GM12878 (cell line): ENCODE data around the gene ADAT3. TPM values are rescaled to one million over a fixed set of nuclear protein-coding genes. Genes with fewer than 3 reads are reported as not detected.

Experiments used
- ATAC-seq: fragments of 200-7000 bp; cut with Tn5 transposase; 3 replicates; pipeline ENCODE4 v1.9.1; 2020; ENCODE audit warnings: mild to moderate bottlenecking, moderate library complexity
- BruUV-seq: library from RNA; stranded (reverse); fragments of 400-500 nt; replicated peaks from 2 replicates; lab custom pipeline; 2021; lab: Mats Ljungman, UMichigan
- CTCF ChIA-PET: fragments of 300-600 bp; sonication (Branson Sonifier 250); formaldehyde crosslinking; extraction: SDS; loops from one replicate; lab custom pipeline; 2021; ENCODE audit warnings: inconsistent platforms; lab: Yijun Ruan, JAX
- POLR2A ChIA-PET: fragments of 350-600 bp; formaldehyde crosslinking; extraction: SDS; loops from one replicate; lab custom pipeline; 2021; ENCODE audit warnings: inconsistent platforms; lab: Charles Lee
- RAD21 ChIA-PET: fragments of 300-600 bp; sonication (Branson Sonifier 250); formaldehyde crosslinking; loops from one replicate; lab custom pipeline; 2023; ENCODE audit warnings: antibody characterized with exemption; ENCODE audit not compliant: unreplicated experiment; lab: Charles Lee
- SMC1A ChIA-PET: fragments of 300-600 bp; sonication (Branson Sonifier 250); formaldehyde crosslinking; loops from one replicate; lab custom pipeline; 2023; ENCODE audit not compliant: unreplicated experiment, uncharacterized antibody; lab: Charles Lee
- DNase-seq: peaks from one replicate; pipeline ENCODE4 v3.0.0-alpha.2; 2011; ENCODE audit warnings: low read depth, low spot score
- FAIRE-seq: peaks from 3 replicates; lab custom pipeline; 2011; peaks lifted over from hg19 to GRCh38; lab: Jason Lieb, UNC
- H2AFZ ChIP-seq: 2 replicates; pipeline ENCODE4 v1.6.0; 2011; ENCODE audit warnings: low read depth, low read length, control low read depth; ENCODE audit not compliant: control insufficient read depth
- H3K27ac ChIP-seq: 2 replicates; pipeline ENCODE4 v1.5.1; 2011; ENCODE audit warnings: control low read depth; ENCODE audit not compliant: control insufficient read depth, insufficient read depth
- H3K27me3 ChIP-seq, 2 experiments: replicated peaks in 1 of 2; 2 replicates each; pipeline versions ENCODE4 v1.6.0 to v1.6.1; 2011; ENCODE audit warnings: low read length in 1 of 2; ENCODE audit not compliant: control insufficient read depth in 2 of 2, insufficient read depth in 2 of 2
- H3K36me3 ChIP-seq, 2 experiments: 2 replicates each; pipeline ENCODE4 v1.5.1; 2011; ENCODE audit warnings: low read length in 1 of 2; ENCODE audit not compliant: control insufficient read depth in 2 of 2, insufficient read depth in 2 of 2
- H3K4me1 ChIP-seq: 2 replicates; pipeline ENCODE4 v1.6.1; 2011; ENCODE audit warnings: mild to moderate bottlenecking, low read length, moderate library complexity, mixed read lengths; ENCODE audit not compliant: control insufficient read depth, insufficient read depth
- H3K4me2 ChIP-seq: 2 replicates; pipeline ENCODE4 v1.6.0; 2011; ENCODE audit warnings: control low read depth; ENCODE audit not compliant: control insufficient read depth, insufficient read depth
- H3K4me3 ChIP-seq: fragments of 200-600 bp; sonication (generic); 2 replicates; pipeline ENCODE4 v1.5.1; 2016
- H3K79me2 ChIP-seq: 2 replicates; pipeline ENCODE4 v1.6.0; 2011; ENCODE audit warnings: low read length; ENCODE audit not compliant: control insufficient read depth, insufficient read depth
- H3K9ac ChIP-seq: 2 replicates; pipeline ENCODE4 v1.8.0; 2011; ENCODE audit warnings: low read length, control low read depth, mixed read lengths; ENCODE audit not compliant: control insufficient read depth, insufficient read depth
- H3K9me3 ChIP-seq: replicated peaks from 3 replicates; pipeline ENCODE4 v1.5.1; 2011; ENCODE audit warnings: mild to moderate bottlenecking, low read length; ENCODE audit not compliant: control insufficient read depth, insufficient read depth
- H4K20me1 ChIP-seq: 2 replicates; pipeline ENCODE4 v1.6.0; 2011; ENCODE audit not compliant: control insufficient read depth, insufficient read depth
- ATF2 ChIP-seq: IDR thresholded peaks from 2 replicates; pipeline ENCODE4 v1.6.1; 2012; ENCODE audit warnings: low read length, inconsistent platforms
- CHD2 ChIP-seq: IDR thresholded peaks from 2 replicates; pipeline ENCODE4 v1.6.1; 2011; ENCODE audit warnings: low read depth, low read length, improper control_type of control experiment, borderline replicate concordance
- E2F8 ChIP-seq: fragments of 450-650 bp; IDR thresholded peaks from 2 replicates; pipeline ENCODE4 v1.6.1; 2018; ENCODE audit warnings: mild to moderate bottlenecking, low read depth, moderate library complexity; ENCODE audit not compliant: partially characterized antibody
- ESRRA ChIP-seq: IDR thresholded peaks from 2 replicates; pipeline ENCODE4 v1.6.1; 2012; ENCODE audit warnings: mild to moderate bottlenecking, low read length, improper control_type of control experiment
- MAX ChIP-seq: IDR thresholded peaks from 2 replicates; pipeline ENCODE4 v1.6.1; 2012; ENCODE audit warnings: low read depth, low read length, improper control_type of control experiment
- MYC ChIP-seq: IDR thresholded peaks from 2 replicates; pipeline ENCODE4 v1.6.1; 2011; ENCODE audit warnings: mild to moderate bottlenecking, low read length, moderate library complexity, inconsistent platforms; ENCODE audit not compliant: insufficient read depth, insufficient replicate concordance, insufficient read length, severe bottlenecking
- PKNOX1 ChIP-seq: fragments of 450-650 bp; IDR thresholded peaks from 2 replicates; pipeline ENCODE4 v1.6.1; 2016; ENCODE audit warnings: mild to moderate bottlenecking
- RELA ChIP-seq: fragments of 450-650 bp; IDR thresholded peaks from 2 replicates; pipeline ENCODE4 v1.8.0; 2014; ENCODE audit warnings: borderline replicate concordance; ENCODE audit not compliant: partially characterized antibody
- SRF ChIP-seq, 2 experiments: IDR thresholded peaks; 2 replicates each; pipeline ENCODE4 v1.6.1; 2011; ENCODE audit warnings: low read depth in 2 of 2, low read length in 2 of 2, mild to moderate bottlenecking in 1 of 2, moderate library complexity in 1 of 2
- TBL1XR1 ChIP-seq: IDR thresholded peaks from 2 replicates; pipeline ENCODE4 v1.6.1; 2012; ENCODE audit warnings: low read depth, low read length, improper control_type of control experiment
- YBX1 ChIP-seq: fragments of 450-650 bp; IDR thresholded peaks from 2 replicates; pipeline ENCODE4 v1.6.1; 2016; ENCODE audit warnings: antibody characterized with exemption
- ZNF207 ChIP-seq: fragments of 450-650 bp; IDR thresholded peaks from 2 replicates; pipeline ENCODE4 v1.6.1; 2014; ENCODE audit warnings: antibody characterized with exemption, mild to moderate bottlenecking, borderline replicate concordance
- ZNF217 ChIP-seq: fragments of 450-650 bp; IDR thresholded peaks from 2 replicates; pipeline ENCODE4 v1.6.1; 2017; ENCODE audit warnings: antibody characterized with exemption, mild to moderate bottlenecking
- ZNF687 ChIP-seq: fragments of 450-650 bp; IDR thresholded peaks from 2 replicates; pipeline ENCODE4 v1.6.1; 2017; ENCODE audit warnings: mild to moderate bottlenecking, moderate library complexity
- WGBS: methylation state at CpG from one replicate; pipeline ENCODE4 v1.1.6; 2016; ENCODE audit warnings: low lambda C conversion rate; ENCODE audit not compliant: insufficient replicate concordance, insufficient coverage; ENCODE audit errors: missing lambda C conversion rate; 5-methylcytosine and 5-hydroxymethylcytosine counted together
- in situ Hi-C: fragments of 300-500 bp; cut with MboI; formaldehyde crosslinking; loops from 9 replicates; pipeline ENCODE4 v1.14.3; 2018; ENCODE audit warnings: mixed read lengths
- intact Hi-C: fragments of 100-400 bp; cut with micrococcal nuclease; formaldehyde crosslinking; loops from one replicate; pipeline ENCODE4 v1.14.2; 2022; ENCODE audit not compliant: unreplicated experiment
- polyA plus RNA-seq, 11 experiments: library from polyadenylated mRNA; depleted of rRNA in 4 of 11; unstranded in 6 of 11; stranded (reverse) in 5 of 11; fragments of >200 nt; fragmentation: Nextera tagmentation in 4 of 11; fragmentation: Illumina TruSeq in 1 of 11; extraction: Ambion mirVana in 4 of 11; extraction: Trizol in 1 of 11; gene quantifications; 1 replicate in 1 of 11; 2 replicates in 10 of 11; pipeline versions ENCODE4 v1.2.1 to v1.2.3, GENCODE V29; 2011 to 2016; ENCODE audit warnings: inconsistent platforms in 2 of 11, missing spikeins in 2 of 11, low read depth in 1 of 11
- total RNA-seq, 4 experiments: library from RNA; depleted of rRNA in 3 of 4; stranded (reverse); fragments of >200 nt in 3 of 4; fragmentation: Illumina TruSeq in 1 of 4; extraction: Trizol in 1 of 4; gene quantifications; 2 replicates each; pipeline versions ENCODE4 v1.2.1 to v1.2.3, GENCODE V29; 2013 to 2021

ADAT3 gene
- total and polyA plus RNA-seq, 10 of the 15 experiments (the other 5 are each of a cell fraction or from before 2014, with no cell fraction given), result 0.27 to 11.8 (median 7.7) TPM; not detected in 3

GRCh38 chr19:1931445-1931844 is 26.2 kb downstream of the ADAT3 start:
- Histone ChIP-seq H3K27me3 (no peaks in the 10 kb centered on the region), H3K9ac (no peak overlapping the region), H3K79me2 (no peaks in the 10 kb centered on the region), H3K27ac (no peak overlapping the region), H3K4me3 (no peak overlapping the region), H2AFZ (no peak overlapping the region), H3K4me1 (peaks cover 8% of the 10 kb centered on the region), H3K36me3 (no peaks in the 10 kb centered on the region), H3K9me3 (peaks cover 3% of the 10 kb centered on the region; the same call in 1 of the 3 replicates), H4K20me1 (no peaks in the 10 kb centered on the region), H3K4me2 (no peak overlapping the region)
- DNase-seq, result no peak
- no TSS peak for BruUV-seq
- POLR2A ChIA-PET, result interaction anchor here (0.6 kb wide), 1 partner anchor 34 kb away, joined by 4 read pairs; no protein-coding TSS in a partner anchor
- SMC1A ChIA-PET, result no interaction called here
- in situ Hi-C loops, result no loop called here
- WGBS, result 93% methylated on average over 1 of the region's 1 CpG
- RAD21 ChIA-PET, result interaction anchor here (2.5 kb wide), 1 partner anchor 67 kb away, joined by 6 read pairs; no protein-coding TSS in a partner anchor
- intact Hi-C loops, result no loop called here
- FAIRE-seq, result no peak
- no peak for ATAC-seq
- CTCF ChIA-PET, result interaction anchor here (2.2 kb wide), 1 partner anchor 34 kb away, joined by 11 read pairs; no protein-coding TSS in a partner anchor
- TF ChIP-seq CHD2, result no peak
- no peak for TF ChIP-seq TBL1XR1
- no peak for TF ChIP-seq PKNOX1
- no peak for TF ChIP-seq E2F8
- TF ChIP-seq ATF2, result no peak
- no peak for TF ChIP-seq MYC
- no peak for TF ChIP-seq ZNF217
- no peak for TF ChIP-seq YBX1
- no peak for TF ChIP-seq RELA
- no peak for TF ChIP-seq SRF (IDR thresholded peaks at IDR 0.05; ENCODE audit: low read depth in 2 of 2, low read length in 2 of 2)
- no peak for TF ChIP-seq MAX
- TF ChIP-seq ZNF207, result no peak
- TF ChIP-seq ESRRA, result no peak
- TF ChIP-seq ZNF687, result no peak
